ENCODE measurements around the gene ASIC4.

Gene ASIC4

GRCh38 chr2:219531639-219532377 is 17.5 kb downstream of the ASIC4 start:
- no peak for DNase-seq (ENCODE audit: low read depth)
- H3K4me3 ChIP-seq (ENCODE audit: low read depth, low read length): no peak overlapping the region
- TF ChIP-seq CTCF (IDR thresholded peaks at IDR 0.05; ENCODE audit: control insufficient read depth, extremely low read depth, insufficient read depth): no peak

- no peak overlapping the region for H3K4me3 ChIP-seq (ENCODE audit: low read depth, low read length)
- TF ChIP-seq CTCF (IDR thresholded peaks at IDR 0.05; ENCODE audit: control insufficient read depth, extremely low read depth, insufficient read depth): no peak
- DNase-seq (ENCODE audit: low read depth): no peak
These were observed 18.0 kb downstream of the ASIC4 start for GRCh38 chr2:219532378-219532649.

- TF ChIP-seq CTCF (IDR thresholded peaks at IDR 0.05; ENCODE audit: control insufficient read depth, extremely low read depth, insufficient read depth): no peak
- DNase-seq (ENCODE audit: low read depth): no peak
- no peak overlapping the region for H3K4me3 ChIP-seq (ENCODE audit: low read depth, low read length)
These were observed 19.8 kb downstream of the ASIC4 start for GRCh38 chr2:219533930-219534661.

- TF ChIP-seq CTCF (IDR thresholded peaks at IDR 0.05; ENCODE audit: control insufficient read depth, extremely low read depth, insufficient read depth): no peak
- H3K4me3 ChIP-seq (ENCODE audit: low read depth, low read length): no peak overlapping the region
- no peak for DNase-seq (ENCODE audit: low read depth)
These were observed 22.1 kb downstream of the ASIC4 start for GRCh38 chr2:219536425-219536824.

GRCh38 chr2:219536967-219537366 is 22.7 kb downstream of the ASIC4 start:
- no peak overlapping the region for H3K4me3 ChIP-seq (ENCODE audit: low read depth, low read length)
- DNase-seq (ENCODE audit: low read depth): no peak
- no peak for TF ChIP-seq CTCF (IDR thresholded peaks at IDR 0.05; ENCODE audit: control insufficient read depth, extremely low read depth, insufficient read depth)

- no peak for DNase-seq (ENCODE audit: low read depth)
- TF ChIP-seq CTCF (IDR thresholded peaks at IDR 0.05; ENCODE audit: control insufficient read depth, extremely low read depth, insufficient read depth): no peak
- no peak overlapping the region for H3K4me3 ChIP-seq (ENCODE audit: low read depth, low read length)
These were observed 23.6 kb downstream of the ASIC4 start for GRCh38 chr2:219537657-219538488.

All from LNCaP clone FGC (cell line).